ENCODE data around the gene DDX25.

Gene DDX25

GRCh38 chr11:125943661-125944349, 39.5 kb downstream of the DDX25 start:
- no peak overlapping the region for H3K4me2 ChIP-seq (ENCODE audit: low read length)
- no peaks in the 10 kb centered on the region; the same call in 1 of the 2 replicates for H3K27me3 ChIP-seq (ENCODE audit: control insufficient read depth, low read length)
- H3K79me2 ChIP-seq (ENCODE audit: control insufficient read depth, low read length) = no peaks in the 10 kb centered on the region
- no peaks in the 10 kb centered on the region for H3K9me3 ChIP-seq (ENCODE audit: control insufficient read depth, insufficient read depth, low read length)
- H3K9me2 ChIP-seq (replicated peaks; ENCODE audit: control insufficient read depth, low read length) = no peaks in the 10 kb centered on the region
- TF ChIP-seq CTCF (IDR thresholded peaks at IDR 0.05; ENCODE audit: low read depth, low read length, poor library complexity, severe bottlenecking) = no peak
- TF ChIP-seq EZH2phosphoT487 (IDR thresholded peaks at IDR 0.05; ENCODE audit: borderline replicate concordance, low read length) = no peak
- H3F3A ChIP-seq (ENCODE audit: control insufficient read depth, insufficient read depth) = no peaks in the 10 kb centered on the region
- no peaks in the 10 kb centered on the region for H4K20me1 ChIP-seq (ENCODE audit: control insufficient read depth, insufficient read depth, low read depth, low read length)
- H3K4me1 ChIP-seq (ENCODE audit: control insufficient read depth, low read length) = no peaks in the 10 kb centered on the region
- H3K36me3 ChIP-seq (ENCODE audit: control insufficient read depth, low read length) = no peaks in the 10 kb centered on the region
- H3K4me3 ChIP-seq (ENCODE audit: low read length) = no peak overlapping the region
- H3K27ac ChIP-seq (ENCODE audit: low read depth, low read length) = no peak overlapping the region

- no peaks in the 10 kb centered on the region for H3K36me3 ChIP-seq (ENCODE audit: control insufficient read depth, low read length)
- no peaks in the 10 kb centered on the region for H4K20me1 ChIP-seq (ENCODE audit: control insufficient read depth, insufficient read depth, low read depth, low read length)
- no peaks in the 10 kb centered on the region; the same call in 1 of the 2 replicates for H3K27me3 ChIP-seq (ENCODE audit: control insufficient read depth, low read length)
- H3K9me2 ChIP-seq (replicated peaks; ENCODE audit: control insufficient read depth, low read length) = no peaks in the 10 kb centered on the region
- H3K4me1 ChIP-seq (ENCODE audit: control insufficient read depth, low read length) = no peaks in the 10 kb centered on the region
- no peaks in the 10 kb centered on the region for H3F3A ChIP-seq (ENCODE audit: control insufficient read depth, insufficient read depth)
- H3K79me2 ChIP-seq (ENCODE audit: control insufficient read depth, low read length) = no peaks in the 10 kb centered on the region
- TF ChIP-seq CTCF (IDR thresholded peaks at IDR 0.05; ENCODE audit: low read depth, low read length, poor library complexity, severe bottlenecking) (no peak), EZH2phosphoT487 (IDR thresholded peaks at IDR 0.05; ENCODE audit: borderline replicate concordance, low read length) (no peak)
- H3K27ac ChIP-seq (ENCODE audit: low read depth, low read length) = no peak overlapping the region
- H3K9me3 ChIP-seq (ENCODE audit: control insufficient read depth, insufficient read depth, low read length) = no peaks in the 10 kb centered on the region
- H3K4me2 ChIP-seq (ENCODE audit: low read length) = no peak overlapping the region
- H3K4me3 ChIP-seq (ENCODE audit: low read length) = no peak overlapping the region
Measured at GRCh38 chr11:125944350-125945010, 40.2 kb downstream of the DDX25 start.

GRCh38 chr11:125945011-125945796, 40.9 kb downstream of the DDX25 start:
- H3K9me3 ChIP-seq (ENCODE audit: control insufficient read depth, insufficient read depth, low read length) = no peaks in the 10 kb centered on the region
- no peak overlapping the region for H3K4me2 ChIP-seq (ENCODE audit: low read length)
- H4K20me1 ChIP-seq (ENCODE audit: control insufficient read depth, insufficient read depth, low read depth, low read length) = no peaks in the 10 kb centered on the region
- no peaks in the 10 kb centered on the region for H3K36me3 ChIP-seq (ENCODE audit: control insufficient read depth, low read length)
- H3F3A ChIP-seq (ENCODE audit: control insufficient read depth, insufficient read depth) = no peaks in the 10 kb centered on the region
- H3K79me2 ChIP-seq (ENCODE audit: control insufficient read depth, low read length) = no peaks in the 10 kb centered on the region
- no peak overlapping the region for H3K4me3 ChIP-seq (ENCODE audit: low read length)
- H3K27ac ChIP-seq (ENCODE audit: low read depth, low read length) = no peak overlapping the region
- H3K27me3 ChIP-seq (ENCODE audit: control insufficient read depth, low read length) = no peaks in the 10 kb centered on the region; the same call in 1 of the 2 replicates
- no peaks in the 10 kb centered on the region for H3K4me1 ChIP-seq (ENCODE audit: control insufficient read depth, low read length)
- TF ChIP-seq CTCF (IDR thresholded peaks at IDR 0.05; ENCODE audit: low read depth, low read length, poor library complexity, severe bottlenecking) (no peak), EZH2phosphoT487 (IDR thresholded peaks at IDR 0.05; ENCODE audit: borderline replicate concordance, low read length) (no peak)
- no peaks in the 10 kb centered on the region for H3K9me2 ChIP-seq (replicated peaks; ENCODE audit: control insufficient read depth, low read length)
